OCI-LY3 (cell line): ENCODE results near the gene PLAAT4.

ENCODE experiments used
- H2AFZ ChIP-seq: fragments of 200-600, 300-600 bp; shearing (Covaris generic); 2 replicates; pipeline ENCODE4 v1.6.0; 2014; ENCODE audit warnings: antibody characterized with exemption, low read depth, low read length
- H3K27ac ChIP-seq: fragments of 200-600, 300-600 bp; sonication (generic); 2 replicates; pipeline ENCODE4 v1.5.1; 2014; ENCODE audit warnings: mild to moderate bottlenecking, low read length, moderate library complexity, mixed read lengths
- H3K27me3 ChIP-seq: fragments of 200-600, 300-600 bp; sonication (generic); 2 replicates; pipeline ENCODE4 v1.6.1; 2014; ENCODE audit warnings: low read depth, low read length, mixed read lengths
- H3K36me3 ChIP-seq: fragments of 200-600, 300-600 bp; sonication (generic); replicated peaks from 2 replicates; pipeline ENCODE3; 2014; ENCODE audit warnings: low read depth, low read length, mixed read lengths
- H3K4me1 ChIP-seq: fragments of 300-600, 200-600 bp; sonication (generic); 2 replicates; pipeline ENCODE4 v1.6.1; 2014; ENCODE audit warnings: low read length, mixed read lengths
- H3K4me2 ChIP-seq: fragments of 200-600, 300-600 bp; sonication (generic); 2 replicates; pipeline ENCODE4 v1.6.1; 2014; ENCODE audit warnings: low read length, mixed read lengths
- H3K4me3 ChIP-seq: fragments of 300-600, 200-600 bp; sonication (generic); 2 replicates; pipeline ENCODE4 v1.5.1; 2014; ENCODE audit warnings: antibody characterized with exemption, mild to moderate bottlenecking, low read length, moderate library complexity
- H3K79me2 ChIP-seq: fragments of 300-600, 200-600 bp; shearing (Covaris generic); 2 replicates; pipeline ENCODE4 v1.6.1; 2014; ENCODE audit warnings: mild to moderate bottlenecking, low read length, mixed read lengths
- H3K9ac ChIP-seq: fragments of 300-600, 200-600 bp; shearing (Covaris generic); 2 replicates; pipeline ENCODE4 v1.6.0; 2014; ENCODE audit warnings: mild to moderate bottlenecking, low read length, moderate library complexity
- H3K9me3 ChIP-seq: fragments of 200-600, 300-600 bp; shearing (Covaris generic); 2 replicates; pipeline ENCODE4 v1.6.1; 2014; ENCODE audit warnings: low read length, mixed read lengths; ENCODE audit not compliant: insufficient read depth
- H4K20me1 ChIP-seq: fragments of 200-600, 300-600 bp; sonication (generic); 2 replicates; pipeline ENCODE4 v1.6.1; 2016; ENCODE audit warnings: low read length, mixed read lengths; ENCODE audit not compliant: insufficient read depth
- CTCF ChIP-seq: fragments of 200-600, 300-600 bp; sonication (generic); IDR thresholded peaks from 2 replicates; pipeline ENCODE4 v1.5.1; 2014; ENCODE audit warnings: antibody characterized with exemption, low read length, low read depth
- EZH2phosphoT487 ChIP-seq: fragments of 200-600 bp; shearing (Covaris generic); IDR thresholded peaks from 2 replicates; pipeline ENCODE4 v1.6.1; 2018; ENCODE audit warnings: antibody characterized with exemption, mixed run types, low read depth

The PLAAT4 gene

GRCh38 chr11:63564784-63565350 is 28.3 kb downstream of the PLAAT4 start:
- H3K27me3 ChIP-seq, result peaks cover 29% of the 10 kb centered on the region
- TF ChIP-seq EZH2phosphoT487 (no peak), CTCF (no peak)
- peaks cover 36% of the 10 kb centered on the region for H3K4me1 ChIP-seq
- peak overlapping the region; percentile 13; the same call in 1 of the 2 replicates for H3K4me2 ChIP-seq
- H2AFZ ChIP-seq, result no peak overlapping the region
- H4K20me1 ChIP-seq, result no peaks in the 10 kb centered on the region
- H3K36me3 ChIP-seq, result no peaks in the 10 kb centered on the region
- no peaks in the 10 kb centered on the region for H3K79me2 ChIP-seq
- H3K9ac ChIP-seq, result no peak overlapping the region
- no peak overlapping the region for H3K4me3 ChIP-seq
- no peaks in the 10 kb centered on the region for H3K9me3 ChIP-seq
- no peak overlapping the region for H3K27ac ChIP-seq

GRCh38 chr11:63567044-63567840 is 30.6 kb downstream of the PLAAT4 start:
- peak overlapping the region; percentile 74 for H3K4me2 ChIP-seq
- peaks cover 41% of the 10 kb centered on the region for H3K4me1 ChIP-seq
- no peaks in the 10 kb centered on the region for H3K9me3 ChIP-seq
- peak overlapping the region; percentile 14; the same call in 1 of the 2 replicates for H3K9ac ChIP-seq
- H2AFZ ChIP-seq, result 0 out of 2 replicates have a peak overlapping the region, but pooled peaks have one; percentile 12
- no peaks in the 10 kb centered on the region for H4K20me1 ChIP-seq
- H3K79me2 ChIP-seq, result no peaks in the 10 kb centered on the region
- peaks cover 26% of the 10 kb centered on the region for H3K27me3 ChIP-seq
- H3K36me3 ChIP-seq, result no peaks in the 10 kb centered on the region
- peak overlapping the region; percentile 58 for H3K4me3 ChIP-seq
- no peak for TF ChIP-seq CTCF
- TF ChIP-seq EZH2phosphoT487, result no peak
- peak overlapping the region; percentile 2; the same call in 1 of the 2 replicates for H3K27ac ChIP-seq

GRCh38 chr11:63569570-63569969 is 33.0 kb downstream of the PLAAT4 start:
- H3K9me3 ChIP-seq, result no peaks in the 10 kb centered on the region
- H3K4me1 ChIP-seq, result peaks cover 35% of the 10 kb centered on the region
- H3K4me2 ChIP-seq, result no peak overlapping the region
- no peak overlapping the region for H3K27ac ChIP-seq
- H3K27me3 ChIP-seq, result peaks cover 16% of the 10 kb centered on the region
- H3K9ac ChIP-seq, result no peak overlapping the region
- no peak overlapping the region for H3K4me3 ChIP-seq
- 0 out of 2 replicates have a peak, but pooled peaks cover 3% of the 10 kb centered on the region for H4K20me1 ChIP-seq
- no peaks in the 10 kb centered on the region for H3K79me2 ChIP-seq
- no peak overlapping the region for H2AFZ ChIP-seq
- peaks cover 3% of the 10 kb centered on the region for H3K36me3 ChIP-seq
- no peak for TF ChIP-seq CTCF
- TF ChIP-seq EZH2phosphoT487, result no peak

- no peaks in the 10 kb centered on the region for H3K79me2 ChIP-seq
- H3K27me3 ChIP-seq, result peaks cover 16% of the 10 kb centered on the region
- TF ChIP-seq CTCF (no peak), EZH2phosphoT487 (no peak)
- no peaks in the 10 kb centered on the region for H3K9me3 ChIP-seq
- H3K36me3 ChIP-seq, result peaks cover 3% of the 10 kb centered on the region
- no peak overlapping the region for H3K27ac ChIP-seq
- no peak overlapping the region for H3K4me3 ChIP-seq
- H3K9ac ChIP-seq, result no peak overlapping the region
- 0 out of 2 replicates have a peak, but pooled peaks cover 3% of the 10 kb centered on the region for H4K20me1 ChIP-seq
- H2AFZ ChIP-seq, result no peak overlapping the region
- H3K4me1 ChIP-seq, result peaks cover 21% of the 10 kb centered on the region
- H3K4me2 ChIP-seq, result peak overlapping the region; percentile 14; the same call in 1 of the 2 replicates
These were observed 35.5 kb downstream of the PLAAT4 start for GRCh38 chr11:63572026-63572688.
